ENCODE data around the gene CALHM6.

DNA sequence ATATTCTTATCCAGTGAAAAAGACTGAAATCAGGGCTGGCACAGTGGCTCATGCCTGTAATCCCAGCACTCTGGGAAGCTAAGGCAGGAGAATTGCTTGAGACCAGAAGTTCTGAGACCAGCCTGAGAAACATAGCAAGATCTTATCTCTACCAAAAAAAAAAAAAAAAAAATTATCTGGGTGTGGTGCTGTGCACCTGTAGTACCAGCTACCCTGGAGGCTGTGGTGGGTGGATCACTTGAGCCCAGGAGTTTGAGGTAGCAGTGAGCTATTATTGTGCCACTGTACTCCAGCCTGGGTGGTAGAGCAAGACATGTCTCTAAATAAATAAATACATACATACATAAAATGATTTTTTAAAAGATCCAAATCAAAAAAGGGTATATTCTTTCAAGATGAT is 6.3 kb downstream of the CALHM6 start:
- no peak for TF ChIP-seq YY1 (IDR thresholded peaks at IDR 0.05; ENCODE audit: insufficient read depth, insufficient read length)
- no peak for TF ChIP-seq ZNF274 (IDR thresholded peaks at IDR 0.05; ENCODE audit: low read depth, low read length)
